ENCODE results near the gene APBB2. TPM values are rescaled to one million over a fixed set of nuclear protein-coding genes. Genes with fewer than 3 reads are reported as not detected.

The APBB2 gene
- total and polyA plus RNA-seq, 2 of the 8 experiments (the other 6 are each of a cell fraction or from before 2014, with no cell fraction given), result 58.7 to 59.4 TPM

DNA sequence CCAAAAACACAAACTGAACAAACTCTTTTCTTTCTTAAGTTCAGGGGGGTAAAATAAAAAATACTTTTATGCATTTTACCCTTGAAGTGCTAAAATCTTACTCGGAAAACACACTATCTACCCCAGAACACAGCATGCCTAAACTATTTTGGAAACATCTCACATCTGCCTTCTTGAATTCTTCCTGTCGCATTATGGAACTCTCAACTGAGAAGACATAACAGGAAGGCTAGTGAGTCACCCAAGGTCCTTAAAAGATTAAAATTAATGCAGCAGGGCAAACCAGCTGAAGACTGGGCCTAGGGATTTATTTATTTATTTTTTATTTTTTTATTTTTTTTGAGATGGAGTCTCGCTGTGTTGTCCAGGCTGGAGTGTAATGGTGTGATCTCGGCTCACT, 208.2 kb downstream of the APBB2 start (continued):
- TF ChIP-seq, protein P1, sequence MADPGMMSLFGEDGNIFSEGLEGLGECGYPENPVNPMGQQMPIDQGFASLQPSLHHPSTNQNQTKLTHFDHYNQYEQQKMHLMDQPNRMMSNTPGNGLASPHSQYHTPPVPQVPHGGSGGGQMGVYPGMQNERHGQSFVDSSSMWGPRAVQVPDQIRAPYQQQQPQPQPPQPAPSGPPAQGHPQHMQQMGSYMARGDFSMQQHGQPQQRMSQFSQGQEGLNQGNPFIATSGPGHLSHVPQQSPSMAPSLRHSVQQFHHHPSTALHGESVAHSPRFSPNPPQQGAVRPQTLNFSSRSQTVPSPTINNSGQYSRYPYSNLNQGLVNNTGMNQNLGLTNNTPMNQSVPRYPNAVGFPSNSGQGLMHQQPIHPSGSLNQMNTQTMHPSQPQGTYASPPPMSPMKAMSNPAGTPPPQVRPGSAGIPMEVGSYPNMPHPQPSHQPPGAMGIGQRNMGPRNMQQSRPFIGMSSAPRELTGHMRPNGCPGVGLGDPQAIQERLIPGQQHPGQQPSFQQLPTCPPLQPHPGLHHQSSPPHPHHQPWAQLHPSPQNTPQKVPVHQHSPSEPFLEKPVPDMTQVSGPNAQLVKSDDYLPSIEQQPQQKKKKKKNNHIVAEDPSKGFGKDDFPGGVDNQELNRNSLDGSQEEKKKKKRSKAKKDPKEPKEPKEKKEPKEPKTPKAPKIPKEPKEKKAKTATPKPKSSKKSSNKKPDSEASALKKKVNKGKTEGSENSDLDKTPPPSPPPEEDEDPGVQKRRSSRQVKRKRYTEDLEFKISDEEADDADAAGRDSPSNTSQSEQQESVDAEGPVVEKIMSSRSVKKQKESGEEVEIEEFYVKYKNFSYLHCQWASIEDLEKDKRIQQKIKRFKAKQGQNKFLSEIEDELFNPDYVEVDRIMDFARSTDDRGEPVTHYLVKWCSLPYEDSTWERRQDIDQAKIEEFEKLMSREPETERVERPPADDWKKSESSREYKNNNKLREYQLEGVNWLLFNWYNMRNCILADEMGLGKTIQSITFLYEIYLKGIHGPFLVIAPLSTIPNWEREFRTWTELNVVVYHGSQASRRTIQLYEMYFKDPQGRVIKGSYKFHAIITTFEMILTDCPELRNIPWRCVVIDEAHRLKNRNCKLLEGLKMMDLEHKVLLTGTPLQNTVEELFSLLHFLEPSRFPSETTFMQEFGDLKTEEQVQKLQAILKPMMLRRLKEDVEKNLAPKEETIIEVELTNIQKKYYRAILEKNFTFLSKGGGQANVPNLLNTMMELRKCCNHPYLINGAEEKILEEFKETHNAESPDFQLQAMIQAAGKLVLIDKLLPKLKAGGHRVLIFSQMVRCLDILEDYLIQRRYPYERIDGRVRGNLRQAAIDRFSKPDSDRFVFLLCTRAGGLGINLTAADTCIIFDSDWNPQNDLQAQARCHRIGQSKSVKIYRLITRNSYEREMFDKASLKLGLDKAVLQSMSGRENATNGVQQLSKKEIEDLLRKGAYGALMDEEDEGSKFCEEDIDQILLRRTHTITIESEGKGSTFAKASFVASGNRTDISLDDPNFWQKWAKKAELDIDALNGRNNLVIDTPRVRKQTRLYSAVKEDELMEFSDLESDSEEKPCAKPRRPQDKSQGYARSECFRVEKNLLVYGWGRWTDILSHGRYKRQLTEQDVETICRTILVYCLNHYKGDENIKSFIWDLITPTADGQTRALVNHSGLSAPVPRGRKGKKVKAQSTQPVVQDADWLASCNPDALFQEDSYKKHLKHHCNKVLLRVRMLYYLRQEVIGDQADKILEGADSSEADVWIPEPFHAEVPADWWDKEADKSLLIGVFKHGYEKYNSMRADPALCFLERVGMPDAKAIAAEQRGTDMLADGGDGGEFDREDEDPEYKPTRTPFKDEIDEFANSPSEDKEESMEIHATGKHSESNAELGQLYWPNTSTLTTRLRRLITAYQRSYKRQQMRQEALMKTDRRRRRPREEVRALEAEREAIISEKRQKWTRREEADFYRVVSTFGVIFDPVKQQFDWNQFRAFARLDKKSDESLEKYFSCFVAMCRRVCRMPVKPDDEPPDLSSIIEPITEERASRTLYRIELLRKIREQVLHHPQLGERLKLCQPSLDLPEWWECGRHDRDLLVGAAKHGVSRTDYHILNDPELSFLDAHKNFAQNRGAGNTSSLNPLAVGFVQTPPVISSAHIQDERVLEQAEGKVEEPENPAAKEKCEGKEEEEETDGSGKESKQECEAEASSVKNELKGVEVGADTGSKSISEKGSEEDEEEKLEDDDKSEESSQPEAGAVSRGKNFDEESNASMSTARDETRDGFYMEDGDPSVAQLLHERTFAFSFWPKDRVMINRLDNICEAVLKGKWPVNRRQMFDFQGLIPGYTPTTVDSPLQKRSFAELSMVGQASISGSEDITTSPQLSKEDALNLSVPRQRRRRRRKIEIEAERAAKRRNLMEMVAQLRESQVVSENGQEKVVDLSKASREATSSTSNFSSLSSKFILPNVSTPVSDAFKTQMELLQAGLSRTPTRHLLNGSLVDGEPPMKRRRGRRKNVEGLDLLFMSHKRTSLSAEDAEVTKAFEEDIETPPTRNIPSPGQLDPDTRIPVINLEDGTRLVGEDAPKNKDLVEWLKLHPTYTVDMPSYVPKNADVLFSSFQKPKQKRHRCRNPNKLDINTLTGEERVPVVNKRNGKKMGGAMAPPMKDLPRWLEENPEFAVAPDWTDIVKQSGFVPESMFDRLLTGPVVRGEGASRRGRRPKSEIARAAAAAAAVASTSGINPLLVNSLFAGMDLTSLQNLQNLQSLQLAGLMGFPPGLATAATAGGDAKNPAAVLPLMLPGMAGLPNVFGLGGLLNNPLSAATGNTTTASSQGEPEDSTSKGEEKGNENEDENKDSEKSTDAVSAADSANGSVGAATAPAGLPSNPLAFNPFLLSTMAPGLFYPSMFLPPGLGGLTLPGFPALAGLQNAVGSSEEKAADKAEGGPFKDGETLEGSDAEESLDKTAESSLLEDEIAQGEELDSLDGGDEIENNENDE (IDR thresholded peaks at IDR 0.05; ENCODE audit: insufficient replicate concordance, low read length), result no peak
- TF ChIP-seq FOSL1 (IDR thresholded peaks at IDR 0.05; ENCODE audit: insufficient read depth, low read depth, low read length) (no peak), TAF1 (IDR thresholded peaks at IDR 0.05; ENCODE audit: low read depth, low read length) (no peak)

All from H1 (cell line).